ENCODE results near the gene HSD17B12. TPM values are rescaled to one million over a fixed set of nuclear protein-coding genes. Genes with fewer than 3 reads are reported as not detected.

The HSD17B12 gene
- total and polyA plus RNA-seq, 2 of the 13 experiments (the other 11 are each of a cell fraction or from before 2014, with no cell fraction given) = 50.3 to 117 TPM

- ATAC-seq = no peak
- POLR2A ChIA-PET = no interaction called here
- Histone ChIP-seq H3K4me2 (ENCODE audit: low read depth, low read length) (no peak overlapping the region), H3K4me1 (ENCODE audit: insufficient read depth, low read length) (no peaks in the 10 kb centered on the region), H3K9ac (ENCODE audit: insufficient read depth, low read depth, low read length) (no peak overlapping the region), H2AFZ (ENCODE audit: low read length) (no peak overlapping the region), H3K27ac (ENCODE audit: extremely low read length, insufficient read depth, low read length) (no peak overlapping the region), H3K27me3 (ENCODE audit: control insufficient read depth in 1 of 2, insufficient read depth in 2 of 2, low read length in 2 of 2) (no peaks in the 10 kb centered on the region; a peak in 2 of 5 replicates), H3K36me3 (replicated peaks in 1 of 2; ENCODE audit: control insufficient read depth in 1 of 2, insufficient read depth in 2 of 2, low read length in 2 of 2) (no peaks in the 10 kb centered on the region), H4K20me1 (ENCODE audit: insufficient read depth, low read length) (no peaks in the 10 kb centered on the region), H3K79me2 (ENCODE audit: insufficient read depth, low read length) (no peaks in the 10 kb centered on the region), H3K4me3 (replicated peaks in 1 of 3; ENCODE audit: insufficient read depth in 1 of 3, low read depth in 2 of 3, low read length in 3 of 3) (no peak overlapping the region), H3K9me3 (ENCODE audit: low read length) (no peaks in the 10 kb centered on the region)
- WGBS (ENCODE audit: low lambda C conversion rate) = 64% methylated on average over 14 of the region's 14 CpGs
- CTCF ChIA-PET (ENCODE audit: low intra/inter-chr PET ratio, low total read pairs) = no interaction called here
- in situ Hi-C loops (cut with HindIII; ENCODE audit: extremely low pct_ligation_motif_present, low pct_unique_long_range_greater_than_20kb) = no loop called here
- BruUV-seq (replicated peaks) = no TSS peak
- intact Hi-C loops (cut with micrococcal nuclease; ENCODE audit: unreplicated experiment) = no loop called here
- FAIRE-seq = no peak
- TF ChIP-seq SRSF9 (IDR thresholded peaks at IDR 0.05; ENCODE audit: borderline replicate concordance, insufficient read depth, low read depth, low read length, poor library complexity, severe bottlenecking) (no peak), PREB (CRISPR knock-in tag; IDR thresholded peaks at IDR 0.05) (no peak), ZMYM3 (CRISPR knock-in tag; IDR thresholded peaks at IDR 0.05) (no peak)
- DNase-seq (ENCODE audit: low spot score) = no peak
Observed at GRCh38 chr11:43631732-43632131, 48.8 kb upstream of the HSD17B12 start.

- no TSS peak for BruUV-seq (replicated peaks)
- TF ChIP-seq SCMH1 (CRISPR knock-in tag; IDR thresholded peaks at IDR 0.05; ENCODE audit: borderline replicate concordance) (no peak), ARNTL (CRISPR knock-in tag; IDR thresholded peaks at IDR 0.05) (no peak), TEAD2 (CRISPR knock-in tag; IDR thresholded peaks at IDR 0.05) (no peak), ZNF501 (CRISPR knock-in tag; IDR thresholded peaks at IDR 0.05) (no peak), MXI1 (IDR thresholded peaks at IDR 0.05; ENCODE audit: borderline replicate concordance, low read depth, low read length) (no peak), ZBTB26 (CRISPR knock-in tag; IDR thresholded peaks at IDR 0.05; ENCODE audit: borderline replicate concordance) (no peak), NCOA1 (CRISPR knock-in tag; IDR thresholded peaks at IDR 0.05) (no peak), PAWR (CRISPR knock-in tag; IDR thresholded peaks at IDR 0.05; ENCODE audit: borderline replicate concordance) (no peak), ZNF296 (CRISPR knock-in tag; conservative IDR thresholded peaks at IDR 0.05) (no peak), ZNF614 (CRISPR knock-in tag; IDR thresholded peaks at IDR 0.05; ENCODE audit: borderline replicate concordance) (no peak), ZNF234 (CRISPR knock-in tag; conservative IDR thresholded peaks at IDR 0.05) (no peak), SRSF4 (IDR thresholded peaks at IDR 0.05; ENCODE audit: low read depth, low read length, poor library complexity, severe bottlenecking) (no peak), TCF7 (IDR thresholded peaks at IDR 0.05; ENCODE audit: low read depth) (no peak), MNT (IDR thresholded peaks at IDR 0.05) (no peak)
Observed at GRCh38 chr11:43632181-43632580, 48.4 kb upstream of the HSD17B12 start.

More at GRCh38 chr11:43632181-43632580, 48.4 kb upstream of the HSD17B12 start:
- no peaks in the 10 kb centered on the region; a peak in 2 of 5 replicates for H3K27me3 ChIP-seq (ENCODE audit: control insufficient read depth in 1 of 2, insufficient read depth in 2 of 2, low read length in 2 of 2)
- H3K4me2 ChIP-seq (ENCODE audit: low read depth, low read length) = no peak overlapping the region
- no peaks in the 10 kb centered on the region for H3K9me3 ChIP-seq (ENCODE audit: low read length)
- no peaks in the 10 kb centered on the region for H4K20me1 ChIP-seq (ENCODE audit: insufficient read depth, low read length)
- H3K4me3 ChIP-seq (replicated peaks in 1 of 3; ENCODE audit: insufficient read depth in 1 of 3, low read depth in 2 of 3, low read length in 3 of 3) = no peak overlapping the region
- no peaks in the 10 kb centered on the region for H3K36me3 ChIP-seq (replicated peaks in 1 of 2; ENCODE audit: control insufficient read depth in 1 of 2, insufficient read depth in 2 of 2, low read length in 2 of 2)
- DNase-seq (ENCODE audit: low spot score) (no peak), ATAC-seq (no peak), FAIRE-seq (no peak)
- H3K4me1 ChIP-seq (ENCODE audit: insufficient read depth, low read length) = no peaks in the 10 kb centered on the region
- ChIA-PET POLR2A (no interaction called here), CTCF (ENCODE audit: low intra/inter-chr PET ratio, low total read pairs) (no interaction called here)
- WGBS (ENCODE audit: low lambda C conversion rate) = 0% methylated on average over 3 of the region's 3 CpGs
- in situ Hi-C loops (cut with HindIII; ENCODE audit: extremely low pct_ligation_motif_present, low pct_unique_long_range_greater_than_20kb) = no loop called here
- intact Hi-C loops (cut with micrococcal nuclease; ENCODE audit: unreplicated experiment) = no loop called here
- no peak overlapping the region for H2AFZ ChIP-seq (ENCODE audit: low read length)
- H3K27ac ChIP-seq (ENCODE audit: extremely low read length, insufficient read depth, low read length) = no peak overlapping the region
- H3K79me2 ChIP-seq (ENCODE audit: insufficient read depth, low read length) = no peaks in the 10 kb centered on the region
- H3K9ac ChIP-seq (ENCODE audit: insufficient read depth, low read depth, low read length) = no peak overlapping the region
